Measurements from ENCODE around the gene MTIF2. TPM values are rescaled to one million over a fixed set of nuclear protein-coding genes. Genes with fewer than 3 reads are reported as not detected.

The MTIF2 gene, protein sequence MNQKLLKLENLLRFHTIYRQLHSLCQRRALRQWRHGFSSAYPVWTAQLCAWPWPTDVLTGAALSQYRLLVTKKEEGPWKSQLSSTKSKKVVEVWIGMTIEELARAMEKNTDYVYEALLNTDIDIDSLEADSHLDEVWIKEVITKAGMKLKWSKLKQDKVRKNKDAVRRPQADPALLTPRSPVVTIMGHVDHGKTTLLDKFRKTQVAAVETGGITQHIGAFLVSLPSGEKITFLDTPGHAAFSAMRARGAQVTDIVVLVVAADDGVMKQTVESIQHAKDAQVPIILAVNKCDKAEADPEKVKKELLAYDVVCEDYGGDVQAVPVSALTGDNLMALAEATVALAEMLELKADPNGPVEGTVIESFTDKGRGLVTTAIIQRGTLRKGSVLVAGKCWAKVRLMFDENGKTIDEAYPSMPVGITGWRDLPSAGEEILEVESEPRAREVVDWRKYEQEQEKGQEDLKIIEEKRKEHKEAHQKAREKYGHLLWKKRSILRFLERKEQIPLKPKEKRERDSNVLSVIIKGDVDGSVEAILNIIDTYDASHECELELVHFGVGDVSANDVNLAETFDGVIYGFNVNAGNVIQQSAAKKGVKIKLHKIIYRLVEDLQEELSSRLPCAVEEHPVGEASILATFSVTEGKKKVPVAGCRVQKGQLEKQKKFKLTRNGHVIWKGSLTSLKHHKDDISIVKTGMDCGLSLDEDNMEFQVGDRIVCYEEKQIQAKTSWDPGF
- total RNA-seq: 10 to 100 TPM; 19.8 to 26.6 (median 20.8) TPM
- 40.0 TPM for total RNA-seq (2013)

DNA sequence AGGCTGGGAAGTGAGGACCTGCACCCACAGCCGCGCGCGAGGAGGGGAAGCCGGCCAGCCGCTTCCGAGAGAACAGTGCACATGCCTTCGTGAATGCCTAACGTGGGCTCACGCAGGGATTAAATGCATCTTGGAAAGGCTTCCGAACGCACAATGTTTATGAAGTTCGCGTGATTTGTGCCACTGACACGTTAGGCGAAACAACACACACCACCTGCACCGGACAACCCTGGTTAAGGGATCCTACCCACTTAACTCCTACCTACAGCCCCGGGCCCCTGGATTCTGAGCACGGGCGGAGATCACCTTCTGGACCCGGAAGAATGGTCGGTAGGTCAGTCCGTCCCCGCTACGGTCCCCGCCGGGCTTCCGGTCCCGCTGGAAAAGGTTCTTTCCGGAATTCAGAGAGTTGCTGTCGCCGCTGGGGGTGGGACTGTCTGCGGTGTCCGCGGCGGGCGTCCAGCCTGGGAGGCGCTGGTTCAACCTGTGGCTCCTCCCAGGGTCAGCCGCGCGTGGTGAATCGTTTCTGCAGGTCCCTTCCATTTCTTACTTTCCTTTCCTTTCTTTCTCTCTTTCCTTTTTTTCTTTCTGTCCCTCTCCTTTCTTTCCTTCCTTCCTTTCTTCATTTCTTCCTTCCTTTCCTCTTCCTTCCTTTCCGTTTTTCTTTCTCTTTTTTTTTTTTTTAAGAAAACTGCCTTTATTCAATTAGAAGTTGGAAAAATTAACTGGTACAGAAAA lies at the start of gene MTIF2:
TSS of gene MTIF2 (minus strand) at position 325 of the 738 bp plus-strand sequence. CDS start 5,373 bp downstream, outside the sequence.
- ATAC-seq (peak; percentile 94 to 98 (median 98)), DNase-seq (peak; percentile 88 to 91)
- TF ChIP-seq, protein P1, sequence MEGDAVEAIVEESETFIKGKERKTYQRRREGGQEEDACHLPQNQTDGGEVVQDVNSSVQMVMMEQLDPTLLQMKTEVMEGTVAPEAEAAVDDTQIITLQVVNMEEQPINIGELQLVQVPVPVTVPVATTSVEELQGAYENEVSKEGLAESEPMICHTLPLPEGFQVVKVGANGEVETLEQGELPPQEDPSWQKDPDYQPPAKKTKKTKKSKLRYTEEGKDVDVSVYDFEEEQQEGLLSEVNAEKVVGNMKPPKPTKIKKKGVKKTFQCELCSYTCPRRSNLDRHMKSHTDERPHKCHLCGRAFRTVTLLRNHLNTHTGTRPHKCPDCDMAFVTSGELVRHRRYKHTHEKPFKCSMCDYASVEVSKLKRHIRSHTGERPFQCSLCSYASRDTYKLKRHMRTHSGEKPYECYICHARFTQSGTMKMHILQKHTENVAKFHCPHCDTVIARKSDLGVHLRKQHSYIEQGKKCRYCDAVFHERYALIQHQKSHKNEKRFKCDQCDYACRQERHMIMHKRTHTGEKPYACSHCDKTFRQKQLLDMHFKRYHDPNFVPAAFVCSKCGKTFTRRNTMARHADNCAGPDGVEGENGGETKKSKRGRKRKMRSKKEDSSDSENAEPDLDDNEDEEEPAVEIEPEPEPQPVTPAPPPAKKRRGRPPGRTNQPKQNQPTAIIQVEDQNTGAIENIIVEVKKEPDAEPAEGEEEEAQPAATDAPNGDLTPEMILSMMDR (IDR thresholded peaks at IDR 0.05): no peak
- no peaks in the 10 kb centered on the region for H3K9me3 Mint-ChIP-seq
- under 1% methylated on average over 42 of the region's 43 CpGs for WGBS (ENCODE audit: insufficient coverage)
- no peaks in the 10 kb centered on the region for H3K27me3 ChIP-seq (ENCODE audit: control insufficient read depth, insufficient read depth, low read length)
- peak within 1 kb of the TSS; percentile 100 for H3K4me3 Mint-ChIP-seq
- H3K4me1 Mint-ChIP-seq: peaks cover 17 to 19% of the 10 kb centered on the region in 2 donors
- H3K4me3 ChIP-seq (ENCODE audit: low read length): peak within 1 kb of the TSS; percentile 60
- H3K36me3 ChIP-seq (ENCODE audit: control insufficient read depth, insufficient read depth, low read length): peaks cover 3% of the 10 kb centered on the region
- H3K27ac ChIP-seq (ENCODE audit: low read length): peak within 1 kb of the TSS; percentile 83
- H3K9me3 ChIP-seq (ENCODE audit: control insufficient read depth, insufficient read depth, low read length): no peaks in the 10 kb centered on the region
- peaks cover 11% of the 10 kb centered on the region for H3K4me1 ChIP-seq (ENCODE audit: control insufficient read depth, insufficient read depth, low read length)
- peak within 1 kb of the TSS; percentile 86 to 97 for H3K27ac Mint-ChIP-seq
- intact Hi-C loops (cut with micrococcal nuclease): loop anchor here (1.0 kb wide), 2 partner anchors 13 to 36 kb away; no protein-coding TSS in a partner anchor
- H3K36me3 Mint-ChIP-seq: no peaks in the 10 kb centered on the region
- peaks cover 0 to 2% of the 10 kb centered on the region in 2 donors for H3K27me3 Mint-ChIP-seq (ENCODE audit: low read depth in 2 of 2)

DNA sequence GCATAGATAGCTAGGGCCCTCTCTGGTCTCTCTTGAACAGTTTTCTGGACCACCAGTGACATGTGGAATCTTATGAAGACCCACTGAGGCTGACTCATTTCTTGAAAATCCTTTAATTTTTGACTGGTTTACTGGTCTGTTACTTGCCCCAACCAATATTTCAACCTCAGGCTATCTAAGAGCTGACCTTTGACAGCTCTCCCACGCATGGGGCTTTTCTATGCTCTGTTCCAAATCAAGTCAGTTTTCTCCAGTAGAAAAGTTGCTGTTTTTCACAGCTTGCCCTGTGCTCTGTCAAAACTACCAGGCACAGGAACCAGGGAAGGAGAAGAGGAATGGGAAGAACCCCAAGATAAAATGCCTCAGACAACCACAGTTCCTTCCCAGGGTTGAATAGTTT lies 46.0 kb upstream of the MTIF2 start:
- H3K27me3 Mint-ChIP-seq (ENCODE audit: low read depth in 2 of 2): no peaks in the 10 kb centered on the region
- intact Hi-C loops (cut with micrococcal nuclease): no loop called here
- ATAC-seq: no peak
- H3K4me3 ChIP-seq (ENCODE audit: low read length): no peak overlapping the region
- no peak overlapping the region for H3K27ac ChIP-seq (ENCODE audit: low read length)
- H3K9me3 Mint-ChIP-seq: no peaks in the 10 kb centered on the region
- DNase-seq: no peak
- H3K36me3 ChIP-seq (ENCODE audit: control insufficient read depth, insufficient read depth, low read length): peaks cover 20% of the 10 kb centered on the region
- H3K9me3 ChIP-seq (ENCODE audit: control insufficient read depth, insufficient read depth, low read length): no peaks in the 10 kb centered on the region
- no peaks in the 10 kb centered on the region for H3K4me1 Mint-ChIP-seq
- no peaks in the 10 kb centered on the region for H3K4me1 ChIP-seq (ENCODE audit: control insufficient read depth, insufficient read depth, low read length)
- no peak overlapping the region for H3K4me3 Mint-ChIP-seq
- H3K27ac Mint-ChIP-seq: no peak overlapping the region
- 90% methylated on average over 1 of the region's 1 CpG for WGBS (ENCODE audit: insufficient coverage)
- TF ChIP-seq, protein P1 (IDR thresholded peaks at IDR 0.05): no peak
- H3K27me3 ChIP-seq (ENCODE audit: control insufficient read depth, insufficient read depth, low read length): no peaks in the 10 kb centered on the region
- H3K36me3 Mint-ChIP-seq: no peaks in the 10 kb centered on the region

DNA sequence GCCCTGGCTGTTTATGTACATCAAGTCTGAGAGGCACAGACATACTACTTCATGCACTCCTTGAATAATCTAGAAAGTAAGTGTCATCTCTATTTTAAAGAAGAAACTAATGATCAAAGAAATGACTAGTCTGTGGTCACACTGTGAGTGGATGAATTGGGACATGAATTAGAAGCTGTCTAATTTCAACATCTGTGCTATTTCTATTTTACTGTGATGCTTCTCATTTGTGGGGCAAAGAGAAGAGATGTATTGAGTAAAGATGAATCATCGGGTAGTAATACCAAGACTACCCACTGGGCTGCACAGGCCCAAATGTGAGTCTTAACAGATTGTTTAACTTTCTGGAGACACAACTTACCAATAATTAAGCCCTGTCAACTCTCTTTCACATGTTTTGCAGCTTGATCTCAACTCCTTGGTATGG lies 42.4 kb upstream of the MTIF2 start:
- Histone ChIP-seq H3K4me1 (ENCODE audit: control insufficient read depth, insufficient read depth, low read length) (no peaks in the 10 kb centered on the region), H3K27me3 (ENCODE audit: control insufficient read depth, insufficient read depth, low read length) (no peaks in the 10 kb centered on the region), H3K4me3 (ENCODE audit: low read length) (no peak overlapping the region), H3K27ac (ENCODE audit: low read length) (no peak overlapping the region), H3K9me3 (ENCODE audit: control insufficient read depth, insufficient read depth, low read length) (no peaks in the 10 kb centered on the region), H3K36me3 (ENCODE audit: control insufficient read depth, insufficient read depth, low read length) (peaks cover 12% of the 10 kb centered on the region)
- DNase-seq (peak in 1 of 2 donors; percentile 8), ATAC-seq (peak in 2 of 3 donors; percentile 39 to 52)
- no peaks in the 10 kb centered on the region for H3K36me3 Mint-ChIP-seq
- H3K27me3 Mint-ChIP-seq (ENCODE audit: low read depth in 2 of 2): no peaks in the 10 kb centered on the region
- intact Hi-C loops (cut with micrococcal nuclease): no loop called here
- 40% methylated on average over 1 of the region's 1 CpG for WGBS (ENCODE audit: insufficient coverage)
- no peaks in the 10 kb centered on the region for H3K9me3 Mint-ChIP-seq
- no peak overlapping the region for H3K4me3 Mint-ChIP-seq
- TF ChIP-seq, protein P1 (IDR thresholded peaks at IDR 0.05): no peak
- H3K27ac Mint-ChIP-seq: peak overlapping the region in 1 of 2 donors; percentile 29
- H3K4me1 Mint-ChIP-seq: no peaks in the 10 kb centered on the region
